ENCODE results near the gene TRIP11. TPM values are rescaled to one million over a fixed set of nuclear protein-coding genes. Genes with fewer than 3 reads are reported as not detected.

Gene TRIP11
- total RNA-seq, 4 donors from 2014 or later: 35.5 to 45.1 (median 41.7) TPM

DNA sequence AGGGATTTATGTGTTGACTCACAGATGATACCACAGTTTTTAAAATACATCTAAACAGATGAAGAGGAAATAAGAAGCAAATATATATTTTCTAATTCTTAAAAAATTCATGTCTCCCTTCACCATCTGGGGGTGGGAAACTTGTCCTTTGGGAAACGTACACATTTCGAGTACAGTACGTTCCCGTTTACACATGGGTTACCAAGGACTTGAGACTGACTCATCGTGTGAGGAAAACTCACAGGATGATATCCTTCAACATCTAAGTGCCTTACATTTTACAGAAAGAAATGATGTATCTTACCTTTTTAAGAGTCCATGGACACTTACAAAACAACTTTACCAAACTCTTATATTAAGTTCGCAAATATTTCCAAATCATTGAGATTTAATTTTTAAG is 76.4 kb downstream of the TRIP11 start:
- no peak overlapping the region for H3K4me3 ChIP-seq (replicated peaks in 1 of 3)
- peaks cover 0 to 6% of the 10 kb centered on the region in 2 donors for H3K36me3 ChIP-seq
- 77 to 81% methylated on average over 6 of the region's 6 CpGs for WGBS, 2 donors
- H3K27me3 ChIP-seq: no peaks in the 10 kb centered on the region
- H3K27ac ChIP-seq: no peak overlapping the region
- H3K4me1 ChIP-seq: no peaks in the 10 kb centered on the region
- TF ChIP-seq, protein P1, sequence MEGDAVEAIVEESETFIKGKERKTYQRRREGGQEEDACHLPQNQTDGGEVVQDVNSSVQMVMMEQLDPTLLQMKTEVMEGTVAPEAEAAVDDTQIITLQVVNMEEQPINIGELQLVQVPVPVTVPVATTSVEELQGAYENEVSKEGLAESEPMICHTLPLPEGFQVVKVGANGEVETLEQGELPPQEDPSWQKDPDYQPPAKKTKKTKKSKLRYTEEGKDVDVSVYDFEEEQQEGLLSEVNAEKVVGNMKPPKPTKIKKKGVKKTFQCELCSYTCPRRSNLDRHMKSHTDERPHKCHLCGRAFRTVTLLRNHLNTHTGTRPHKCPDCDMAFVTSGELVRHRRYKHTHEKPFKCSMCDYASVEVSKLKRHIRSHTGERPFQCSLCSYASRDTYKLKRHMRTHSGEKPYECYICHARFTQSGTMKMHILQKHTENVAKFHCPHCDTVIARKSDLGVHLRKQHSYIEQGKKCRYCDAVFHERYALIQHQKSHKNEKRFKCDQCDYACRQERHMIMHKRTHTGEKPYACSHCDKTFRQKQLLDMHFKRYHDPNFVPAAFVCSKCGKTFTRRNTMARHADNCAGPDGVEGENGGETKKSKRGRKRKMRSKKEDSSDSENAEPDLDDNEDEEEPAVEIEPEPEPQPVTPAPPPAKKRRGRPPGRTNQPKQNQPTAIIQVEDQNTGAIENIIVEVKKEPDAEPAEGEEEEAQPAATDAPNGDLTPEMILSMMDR (IDR thresholded peaks at IDR 0.05): no peak
- no peak for TF ChIP-seq POLR2A (IDR thresholded peaks at IDR 0.05)
- intact Hi-C loops (cut with DNase I): no loop called here
- no peaks in the 10 kb centered on the region for H3K9me3 ChIP-seq
- no peak for DNase-seq

GRCh38 chr14:91961297-91962220 is 78.3 kb downstream of the TRIP11 start:
- no peaks in the 10 kb centered on the region for H3K9me3 ChIP-seq
- no peaks in the 10 kb centered on the region for H3K27me3 ChIP-seq
- no peaks in the 10 kb centered on the region for H3K36me3 ChIP-seq
- no peak overlapping the region for H3K27ac ChIP-seq
- WGBS, 2 donors: 57 to 62% methylated on average over 14 of the region's 14 CpGs
- H3K4me1 ChIP-seq: no peaks in the 10 kb centered on the region
- no peak for DNase-seq
- no peak overlapping the region for H3K4me3 ChIP-seq (replicated peaks in 1 of 3)
- TF ChIP-seq POLR2A (IDR thresholded peaks at IDR 0.05): no peak
- TF ChIP-seq, protein P1 (IDR thresholded peaks at IDR 0.05): no peak
- intact Hi-C loops (cut with DNase I): no loop called here

DNA sequence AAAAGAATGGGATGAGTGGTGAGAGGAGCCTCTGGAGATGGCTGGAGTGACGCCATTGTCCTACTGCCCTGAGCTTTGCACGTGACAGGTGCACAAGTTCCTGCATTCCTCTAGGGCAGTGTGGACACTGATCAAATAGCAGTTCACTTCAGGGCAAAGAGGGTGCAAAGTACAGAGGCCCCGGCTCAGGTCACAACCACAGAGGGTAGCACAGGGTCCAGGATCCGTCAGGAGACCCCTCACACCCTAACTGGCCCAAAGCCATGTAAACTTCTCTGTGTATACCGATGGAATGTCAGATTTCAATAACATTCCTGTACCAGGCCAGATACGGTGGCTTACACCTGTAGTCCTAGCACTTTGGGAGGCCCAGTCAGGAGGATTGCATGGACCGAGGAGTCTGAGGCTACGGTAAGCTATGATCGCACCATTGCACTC is 82.0 kb downstream of the TRIP11 start:
- no peak for TF ChIP-seq POLR2A (IDR thresholded peaks at IDR 0.05)
- TF ChIP-seq, protein P1 (IDR thresholded peaks at IDR 0.05): no peak
- Histone ChIP-seq H3K9me3 (no peaks in the 10 kb centered on the region), H3K4me3 (replicated peaks in 1 of 3) (no peak overlapping the region), H3K27me3 (no peaks in the 10 kb centered on the region), H3K27ac (no peak overlapping the region), H3K4me1 (no peaks in the 10 kb centered on the region), H3K36me3 (no peaks in the 10 kb centered on the region)
- intact Hi-C loops (cut with DNase I): no loop called here
- 89 to 92% methylated on average over 9 of the region's 9 CpGs for WGBS, 2 donors
- no peak for DNase-seq

GRCh38 chr14:91956616-91957015 is 83.2 kb downstream of the TRIP11 start:
- 66 to 77% methylated on average over 5 of the region's 5 CpGs for WGBS, 2 donors
- H3K4me1 ChIP-seq: no peaks in the 10 kb centered on the region
- no peak overlapping the region for H3K4me3 ChIP-seq (replicated peaks in 1 of 3)
- no peak for DNase-seq
- H3K9me3 ChIP-seq: no peaks in the 10 kb centered on the region
- TF ChIP-seq POLR2A (IDR thresholded peaks at IDR 0.05): no peak
- TF ChIP-seq, protein P1 (IDR thresholded peaks at IDR 0.05): no peak
- intact Hi-C loops (cut with DNase I): no loop called here
- no peak overlapping the region for H3K27ac ChIP-seq
- H3K36me3 ChIP-seq: no peaks in the 10 kb centered on the region
- H3K27me3 ChIP-seq: no peaks in the 10 kb centered on the region

GRCh38 chr14:91955168-91955567 is 84.7 kb downstream of the TRIP11 start:
- intact Hi-C loops (cut with DNase I): no loop called here
- no peak overlapping the region for H3K4me3 ChIP-seq (replicated peaks in 1 of 3)
- no peaks in the 10 kb centered on the region for H3K9me3 ChIP-seq
- WGBS, 2 donors: 64 to 66% methylated on average over 1 of the region's 1 CpG
- DNase-seq: no peak
- no peak overlapping the region for H3K27ac ChIP-seq
- H3K36me3 ChIP-seq: no peaks in the 10 kb centered on the region
- H3K4me1 ChIP-seq: no peaks in the 10 kb centered on the region
- TF ChIP-seq, protein P1 (IDR thresholded peaks at IDR 0.05): no peak
- TF ChIP-seq POLR2A (IDR thresholded peaks at IDR 0.05): no peak
- H3K27me3 ChIP-seq: no peaks in the 10 kb centered on the region
